ENCODE data around the gene ATP13A1.
A peak's percentile ranks its signal among the peaks of the same experiment; 100 is the strongest.
"Not testable (repeated sequence)": the region's sequence is repeated elsewhere in the genome, so short reads cannot be mapped to it uniquely, and the experiment has no call there.

The ATP13A1 gene

GRCh38 chr19:19663256-19664120 lies at the start of gene ATP13A1:
Gene ATP13A1 (minus strand): TSS chr19:19663676. CDS start chr19:19663666, 10 bp downstream.
- DNase-seq, result peak; percentile 95

GRCh38 chr19:19711934-19712828 lies 48.7 kb upstream of the ATP13A1 start:
- no peak for DNase-seq

GRCh38 chr19:19711306-19711933 lies 47.9 kb upstream of the ATP13A1 start:
- no peak for DNase-seq

- no peak for DNase-seq
These were observed 47.0 kb upstream of the ATP13A1 start for GRCh38 chr19:19710506-19710905.

GRCh38 chr19:19704836-19705235 lies 41.4 kb upstream of the ATP13A1 start:
- DNase-seq, result no peak

GRCh38 chr19:19700493-19700892 lies 37.0 kb upstream of the ATP13A1 start:
- DNase-seq, result not testable (repeated sequence)

GRCh38 chr19:19697589-19697988 lies 34.1 kb upstream of the ATP13A1 start:
- DNase-seq, result no peak

- DNase-seq, result no peak
These were observed 32.9 kb upstream of the ATP13A1 start for GRCh38 chr19:19696386-19696785.

- no peak for DNase-seq
These were observed 28.2 kb upstream of the ATP13A1 start for GRCh38 chr19:19691683-19692082.

GRCh38 chr19:19689023-19689422 lies 25.5 kb upstream of the ATP13A1 start:
- not testable (repeated sequence) for DNase-seq

GRCh38 chr19:19687090-19687489 lies 23.6 kb upstream of the ATP13A1 start:
- DNase-seq, result no peak

GRCh38 chr19:19686580-19686979 lies 23.1 kb upstream of the ATP13A1 start:
- DNase-seq, result no peak

GRCh38 chr19:19686119-19686518 lies 22.6 kb upstream of the ATP13A1 start:
- DNase-seq, result not testable (repeated sequence)

GRCh38 chr19:19679176-19680073 lies 15.9 kb upstream of the ATP13A1 start:
- DNase-seq, result no peak

GRCh38 chr19:19677579-19677978 lies 14.1 kb upstream of the ATP13A1 start:
- DNase-seq, result no peak

GRCh38 chr19:19674315-19674714 lies 10.8 kb upstream of the ATP13A1 start:
- no peak for DNase-seq

- no peak for DNase-seq
These were observed 9.3 kb upstream of the ATP13A1 start for GRCh38 chr19:19672816-19673215.

GRCh38 chr19:19670070-19670551 lies 6.6 kb upstream of the ATP13A1 start:
- no peak for DNase-seq

GRCh38 chr19:19668230-19669012 lies 4.9 kb upstream of the ATP13A1 start, which contains the start of gene ZNF101:
Gene ZNF101 (plus strand): TSS chr19:19668839. CDS start chr19:19668964, 125 bp downstream.
- peak; percentile 97 for DNase-seq

- DNase-seq, result not testable (repeated sequence)
These were observed 2.0 kb upstream of the ATP13A1 start for GRCh38 chr19:19665420-19665948.

- DNase-seq, result no peak
These were observed 613 bp downstream of the ATP13A1 start for GRCh38 chr19:19662871-19663255.
